SK-N-SH treated with all-trans-retinoic acid at 6 μM for 48 hours (cell line): ENCODE results near the gene SLC16A6.
"Not testable (repeated sequence)": the region's sequence is repeated elsewhere in the genome, so short reads cannot be mapped to it uniquely, and the experiment has no call there.

Experiments
- ATAC-seq: fragments of 200-7000 bp; cut with Tn5 transposase; 3 replicates; pipeline ENCODE4 v1.9.1; 2020; ENCODE audit warnings: mild to moderate bottlenecking, moderate library complexity
- ARNTL ChIP-seq: fragments of 450-650 bp; formaldehyde crosslinking; IDR thresholded peaks from 2 replicates; pipeline ENCODE4 v1.5.0; 2020; ENCODE audit warnings: low read depth, mild to moderate bottlenecking, moderate library complexity, borderline replicate concordance
- CSDC2 ChIP-seq: fragments of 250-450 bp; sonication (Bioruptor Pico); IDR thresholded peaks from 2 replicates; pipeline ENCODE4 v1.5.0; 2020; ENCODE audit warnings: mild to moderate bottlenecking, moderate library complexity
- ESRRG ChIP-seq: fragments of 250-450 bp; sonication (Bioruptor Pico); IDR thresholded peaks from 2 replicates; pipeline ENCODE4 v1.6.1; 2021; ENCODE audit warnings: mild to moderate bottlenecking
- GLIS3 ChIP-seq: fragments of 250-450 bp; sonication (Bioruptor Pico); IDR thresholded peaks from 2 replicates; pipeline ENCODE4 v1.5.0; 2020; ENCODE audit warnings: mild to moderate bottlenecking, moderate library complexity
- OSR1 ChIP-seq: fragments of 250-450 bp; sonication (Bioruptor Pico); IDR thresholded peaks from 2 replicates; pipeline ENCODE4 v1.8.0; 2022; ENCODE audit warnings: moderate library complexity, mild to moderate bottlenecking, inconsistent platforms
- POU6F1 ChIP-seq: fragments of 250-450 bp; sonication (Bioruptor Pico); IDR thresholded peaks from 2 replicates; pipeline ENCODE4 v1.8.0; 2021; ENCODE audit warnings: low read depth, mild to moderate bottlenecking, moderate library complexity, borderline replicate concordance
- PPARA ChIP-seq: fragments of 250-450 bp; sonication (Bioruptor Pico); IDR thresholded peaks from 2 replicates; pipeline ENCODE4 v1.5.0; 2020; ENCODE audit warnings: mild to moderate bottlenecking, borderline replicate concordance
- RARB ChIP-seq: fragments of 250-450 bp; sonication (Bioruptor Pico); IDR thresholded peaks from 2 replicates; pipeline ENCODE4 v1.8.0; 2021; ENCODE audit warnings: mild to moderate bottlenecking, moderate library complexity
- SNAI2 ChIP-seq: fragments of 250-450 bp; sonication (Bioruptor Pico); IDR thresholded peaks from 2 replicates; pipeline ENCODE4 v1.5.0; 2020; ENCODE audit warnings: mild to moderate bottlenecking, moderate library complexity
- TCF4 ChIP-seq: fragments of 250-450 bp; sonication (Bioruptor Pico); IDR thresholded peaks from 2 replicates; pipeline ENCODE4 v1.8.0; 2021; ENCODE audit warnings: mild to moderate bottlenecking, moderate library complexity, borderline replicate concordance
- TOX ChIP-seq: fragments of 250-450 bp; sonication (Bioruptor Pico); IDR thresholded peaks from 2 replicates; pipeline ENCODE4 v1.8.0; 2021; ENCODE audit warnings: mild to moderate bottlenecking, moderate library complexity, borderline replicate concordance
- TSHZ2 ChIP-seq: fragments of 250-450 bp; sonication (Bioruptor Pico); IDR thresholded peaks from 2 replicates; pipeline ENCODE4 v1.5.0; 2020; ENCODE audit warnings: mild to moderate bottlenecking, moderate library complexity
- ZC3H10 ChIP-seq: fragments of 250-450 bp; sonication (Bioruptor Pico); IDR thresholded peaks from 2 replicates; pipeline ENCODE4 v1.5.1; 2021; ENCODE audit warnings: mild to moderate bottlenecking, moderate library complexity
- ZFP3 ChIP-seq: fragments of 250-450 bp; sonication (Bioruptor Pico); IDR thresholded peaks from 2 replicates; pipeline ENCODE4 v1.5.0; 2020; ENCODE audit warnings: mild to moderate bottlenecking, moderate library complexity
- ZFP30 ChIP-seq: fragments of 450-650 bp; formaldehyde crosslinking; IDR thresholded peaks from 2 replicates; pipeline ENCODE4 v1.5.0; 2022; ENCODE audit warnings: mild to moderate bottlenecking, moderate library complexity
- ZNF565 ChIP-seq: fragments of 450-650 bp; formaldehyde crosslinking; conservative IDR thresholded peaks from 2 replicates; pipeline ENCODE4 v1.5.0; 2020; ENCODE audit warnings: low read depth, mild to moderate bottlenecking, moderate library complexity
- TF ChIP-seq, protein P1 (sequence below): fragments of 250-450 bp; sonication (Bioruptor Pico); IDR thresholded peaks from 2 replicates; pipeline ENCODE4 v1.5.1; 2020; ENCODE audit warnings: low read depth, mild to moderate bottlenecking, moderate library complexity
- TF ChIP-seq, protein P2 (sequence below): fragments of 250-450 bp; sonication (Bioruptor Pico); IDR thresholded peaks from 2 replicates; pipeline ENCODE4 v1.8.0; 2020; ENCODE audit warnings: mild to moderate bottlenecking, moderate library complexity, borderline replicate concordance

The SLC16A6 gene

GRCh38 chr17:68310152-68310551 is 19.2 kb upstream of the SLC16A6 start (continued):
- TF ChIP-seq POU6F1 (no peak), ESRRG (CRISPR knock-in tag) (no peak), ZFP30 (CRISPR knock-in tag) (no peak), SNAI2 (CRISPR knock-in tag) (no peak), PPARA (CRISPR knock-in tag) (no peak)

GRCh38 chr17:68309066-68309670 is 18.2 kb upstream of the SLC16A6 start:
- not testable (repeated sequence) for ATAC-seq

- not testable (repeated sequence) for ATAC-seq
Measured at GRCh38 chr17:68308486-68308885, 17.6 kb upstream of the SLC16A6 start.

DNA sequence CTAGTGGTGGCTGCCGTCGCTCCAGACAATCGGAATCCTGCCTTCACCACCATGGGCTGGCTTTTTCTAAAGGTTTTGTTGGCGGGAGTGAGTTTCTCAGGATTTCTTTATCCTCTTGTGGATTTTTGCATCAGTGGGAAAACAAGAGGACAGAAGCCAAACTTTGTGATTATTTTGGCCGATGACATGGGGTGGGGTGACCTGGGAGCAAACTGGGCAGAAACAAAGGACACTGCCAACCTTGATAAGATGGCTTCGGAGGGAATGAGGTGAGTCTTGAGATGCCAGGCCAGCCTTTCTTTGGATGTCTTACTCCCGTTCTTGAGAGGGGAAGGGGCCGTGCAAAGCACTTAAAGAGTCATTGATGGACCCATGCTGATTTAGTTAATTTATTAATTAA is 16.5 kb upstream of the SLC16A6 start:
- ATAC-seq: no peak

GRCh38 chr17:68306819-68307218 is 15.9 kb upstream of the SLC16A6 start:
- ATAC-seq: no peak
- TF ChIP-seq GLIS3: no peak
- TF ChIP-seq PPARA (CRISPR knock-in tag): no peak
- no peak for TF ChIP-seq OSR1
- TF ChIP-seq, all 23 proteins: peak for 0

More for the DNA sequence above, 16.5 kb upstream of the SLC16A6 start:
- no peak for TF ChIP-seq TSHZ2 (CRISPR knock-in tag)
- no peak for TF ChIP-seq ZNF565 (CRISPR knock-in tag)
- no peak for TF ChIP-seq TCF4 (CRISPR knock-in tag)
- TF ChIP-seq ARNTL: no peak
- TF ChIP-seq GLIS3: no peak
- TF ChIP-seq ZFP3 (CRISPR knock-in tag): no peak
- TF ChIP-seq ESRRG (CRISPR knock-in tag): no peak
- TF ChIP-seq ZC3H10: no peak
- TF ChIP-seq OSR1: no peak
- no peak for TF ChIP-seq RARB (CRISPR knock-in tag)
- no peak for TF ChIP-seq TOX (CRISPR knock-in tag)
- no peak for TF ChIP-seq CSDC2 (CRISPR knock-in tag)

GRCh38 chr17:68305142-68305541 is 14.2 kb upstream of the SLC16A6 start:
- no peak for ATAC-seq
- TF ChIP-seq, protein P1, sequence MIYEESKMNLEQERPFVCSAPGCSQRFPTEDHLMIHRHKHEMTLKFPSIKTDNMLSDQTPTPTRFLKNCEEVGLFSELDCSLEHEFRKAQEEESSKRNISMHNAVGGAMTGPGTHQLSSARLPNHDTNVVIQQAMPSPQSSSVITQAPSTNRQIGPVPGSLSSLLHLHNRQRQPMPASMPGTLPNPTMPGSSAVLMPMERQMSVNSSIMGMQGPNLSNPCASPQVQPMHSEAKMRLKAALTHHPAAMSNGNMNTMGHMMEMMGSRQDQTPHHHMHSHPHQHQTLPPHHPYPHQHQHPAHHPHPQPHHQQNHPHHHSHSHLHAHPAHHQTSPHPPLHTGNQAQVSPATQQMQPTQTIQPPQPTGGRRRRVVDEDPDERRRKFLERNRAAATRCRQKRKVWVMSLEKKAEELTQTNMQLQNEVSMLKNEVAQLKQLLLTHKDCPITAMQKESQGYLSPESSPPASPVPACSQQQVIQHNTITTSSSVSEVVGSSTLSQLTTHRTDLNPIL (CRISPR knock-in tag): no peak
- TF ChIP-seq POU6F1: no peak
- TF ChIP-seq, protein P2, sequence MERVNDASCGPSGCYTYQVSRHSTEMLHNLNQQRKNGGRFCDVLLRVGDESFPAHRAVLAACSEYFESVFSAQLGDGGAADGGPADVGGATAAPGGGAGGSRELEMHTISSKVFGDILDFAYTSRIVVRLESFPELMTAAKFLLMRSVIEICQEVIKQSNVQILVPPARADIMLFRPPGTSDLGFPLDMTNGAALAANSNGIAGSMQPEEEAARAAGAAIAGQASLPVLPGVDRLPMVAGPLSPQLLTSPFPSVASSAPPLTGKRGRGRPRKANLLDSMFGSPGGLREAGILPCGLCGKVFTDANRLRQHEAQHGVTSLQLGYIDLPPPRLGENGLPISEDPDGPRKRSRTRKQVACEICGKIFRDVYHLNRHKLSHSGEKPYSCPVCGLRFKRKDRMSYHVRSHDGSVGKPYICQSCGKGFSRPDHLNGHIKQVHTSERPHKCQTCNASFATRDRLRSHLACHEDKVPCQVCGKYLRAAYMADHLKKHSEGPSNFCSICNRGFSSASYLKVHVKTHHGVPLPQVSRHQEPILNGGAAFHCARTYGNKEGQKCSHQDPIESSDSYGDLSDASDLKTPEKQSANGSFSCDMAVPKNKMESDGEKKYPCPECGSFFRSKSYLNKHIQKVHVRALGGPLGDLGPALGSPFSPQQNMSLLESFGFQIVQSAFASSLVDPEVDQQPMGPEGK: no peak
- no peak for TF ChIP-seq RARB (CRISPR knock-in tag)
- TF ChIP-seq ZNF565 (CRISPR knock-in tag): no peak
- TF ChIP-seq ESRRG (CRISPR knock-in tag): no peak
- TF ChIP-seq CSDC2 (CRISPR knock-in tag): no peak
- no peak for TF ChIP-seq ZC3H10
- no peak for TF ChIP-seq ZFP3 (CRISPR knock-in tag)
- no peak for TF ChIP-seq ZFP30 (CRISPR knock-in tag)
- no peak for TF ChIP-seq TSHZ2 (CRISPR knock-in tag)
